ENCODE results near the gene MGAT4A. TPM values are rescaled to one million over a fixed set of nuclear protein-coding genes. Genes with fewer than 3 reads are reported as not detected.
"Not testable (repeated sequence)": the region's sequence is repeated elsewhere in the genome, so short reads cannot be mapped to it uniquely, and the experiment has no call there.

The MGAT4A gene
- total RNA-seq, 1 donor from 2014 or later = 35.8 TPM

GRCh38 chr2:98601532-98602132 is 129.3 kb downstream of the MGAT4A start:
- peak; percentile 40 for DNase-seq
- no peaks in the 10 kb centered on the region for H3K36me3 Mint-ChIP-seq (ENCODE audit: unreplicated experiment)
- H3K27me3 Mint-ChIP-seq (ENCODE audit: unreplicated experiment) = peaks cover 2% of the 10 kb centered on the region
- TF ChIP-seq CTCF (IDR thresholded peaks at IDR 0.05; ENCODE audit: partially characterized antibody, unreplicated experiment) = peak; percentile 68
- no peak overlapping the region for H3K27ac Mint-ChIP-seq (ENCODE audit: unreplicated experiment)
- peaks cover under 1% of the 10 kb centered on the region for H3K4me1 Mint-ChIP-seq (ENCODE audit: low read depth, unreplicated experiment)
- H3K4me3 Mint-ChIP-seq (ENCODE audit: unreplicated experiment) = no peak overlapping the region
- H3K9me3 Mint-ChIP-seq (ENCODE audit: unreplicated experiment) = peaks cover under 1% of the 10 kb centered on the region

- Mint-ChIP-seq H3K4me3 (ENCODE audit: unreplicated experiment) (no peak overlapping the region), H3K4me1 (ENCODE audit: low read depth, unreplicated experiment) (no peaks in the 10 kb centered on the region), H3K9me3 (ENCODE audit: unreplicated experiment) (no peaks in the 10 kb centered on the region), H3K27ac (ENCODE audit: unreplicated experiment) (no peak overlapping the region), H3K27me3 (ENCODE audit: unreplicated experiment) (no peaks in the 10 kb centered on the region), H3K36me3 (ENCODE audit: unreplicated experiment) (peaks cover 3% of the 10 kb centered on the region)
- no peak for TF ChIP-seq CTCF (IDR thresholded peaks at IDR 0.05; ENCODE audit: partially characterized antibody, unreplicated experiment)
- no peak for DNase-seq
Measured at GRCh38 chr2:98598781-98599428, 132.0 kb downstream of the MGAT4A start.

GRCh38 chr2:98594665-98595064 is 136.3 kb downstream of the MGAT4A start:
- not testable (repeated sequence) for H3K4me1 Mint-ChIP-seq (ENCODE audit: low read depth, unreplicated experiment); H3K27ac Mint-ChIP-seq (ENCODE audit: unreplicated experiment); H3K4me3 Mint-ChIP-seq (ENCODE audit: unreplicated experiment); DNase-seq; H3K9me3 Mint-ChIP-seq (ENCODE audit: unreplicated experiment); H3K27me3 Mint-ChIP-seq (ENCODE audit: unreplicated experiment)
- peaks cover 11% of the 10 kb centered on the region for H3K36me3 Mint-ChIP-seq (ENCODE audit: unreplicated experiment)

- H3K4me1 Mint-ChIP-seq (ENCODE audit: low read depth, unreplicated experiment) = no peaks in the 10 kb centered on the region
- H3K9me3 Mint-ChIP-seq (ENCODE audit: unreplicated experiment) = peaks cover 3% of the 10 kb centered on the region
- TF ChIP-seq CTCF (IDR thresholded peaks at IDR 0.05; ENCODE audit: partially characterized antibody, unreplicated experiment) = no peak
- no peak for DNase-seq
- H3K27me3 Mint-ChIP-seq (ENCODE audit: unreplicated experiment) = peaks cover 1% of the 10 kb centered on the region
- H3K27ac Mint-ChIP-seq (ENCODE audit: unreplicated experiment) = no peak overlapping the region
- peaks cover 11% of the 10 kb centered on the region for H3K36me3 Mint-ChIP-seq (ENCODE audit: unreplicated experiment)
- H3K4me3 Mint-ChIP-seq (ENCODE audit: unreplicated experiment) = no peak overlapping the region
Measured at GRCh38 chr2:98592565-98592964, 138.4 kb downstream of the MGAT4A start.

GRCh38 chr2:98589489-98589888 is 141.4 kb downstream of the MGAT4A start:
- TF ChIP-seq CTCF (IDR thresholded peaks at IDR 0.05; ENCODE audit: partially characterized antibody, unreplicated experiment) = no peak
- no peak overlapping the region for H3K27ac Mint-ChIP-seq (ENCODE audit: unreplicated experiment)

More at GRCh38 chr2:98589489-98589888, 141.4 kb downstream of the MGAT4A start:
- peaks cover 1% of the 10 kb centered on the region for H3K27me3 Mint-ChIP-seq (ENCODE audit: unreplicated experiment)
- no peak overlapping the region for H3K4me3 Mint-ChIP-seq (ENCODE audit: unreplicated experiment)
- no peak for DNase-seq
- no peaks in the 10 kb centered on the region for H3K4me1 Mint-ChIP-seq (ENCODE audit: low read depth, unreplicated experiment)
- H3K36me3 Mint-ChIP-seq (ENCODE audit: unreplicated experiment) = peaks cover 11% of the 10 kb centered on the region
- peaks cover 3% of the 10 kb centered on the region for H3K9me3 Mint-ChIP-seq (ENCODE audit: unreplicated experiment)

Data from glutamatergic neuron (in vitro differentiated cells).